Colon (tissue), 2 donors: ENCODE results near the gene CAPN10.

Experiments used
- FAIRE-seq: peaks from 2 replicates; lab custom pipeline; 2012; peaks lifted over from hg19 to GRCh38; lab: Jason Lieb, UNC
- donor health status: control.
- donor health status: control.

Gene CAPN10

DNA sequence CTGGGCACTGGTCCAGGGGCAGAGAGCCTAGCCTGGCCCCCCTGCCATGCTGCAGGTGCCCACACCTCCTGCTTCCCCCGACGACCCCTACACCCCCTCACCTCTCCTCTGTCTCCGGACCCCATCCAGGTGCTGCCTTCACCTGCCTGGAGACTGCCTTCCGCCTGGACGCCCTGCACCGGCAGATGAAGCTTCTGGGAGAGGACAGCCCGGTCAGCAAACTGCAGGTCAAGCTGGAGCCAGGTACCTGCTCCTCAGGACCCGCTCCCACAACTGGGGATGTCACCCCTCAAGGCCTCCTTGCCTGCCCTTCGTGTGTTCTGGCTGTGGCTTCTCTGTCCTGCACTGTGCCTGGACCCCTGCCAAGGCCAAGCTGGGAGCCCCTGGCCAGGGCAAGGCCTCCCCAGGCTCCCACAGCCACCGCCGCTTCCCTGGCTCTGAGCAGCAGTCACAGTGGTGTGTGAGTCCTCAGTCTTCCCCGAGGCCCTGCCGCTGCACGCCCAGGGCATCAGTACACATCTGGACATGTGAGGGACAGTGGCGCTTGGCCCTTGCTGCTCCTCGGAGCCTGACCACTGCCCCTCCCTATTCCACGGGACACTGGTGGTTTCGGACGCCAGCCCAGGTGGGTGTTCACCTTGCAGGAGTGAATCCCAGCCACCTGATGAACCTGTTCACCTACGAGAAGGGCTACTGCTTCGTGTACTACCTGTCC, 12.0 kb upstream of the CAPN10 start:
- no peak for FAIRE-seq

DNA sequence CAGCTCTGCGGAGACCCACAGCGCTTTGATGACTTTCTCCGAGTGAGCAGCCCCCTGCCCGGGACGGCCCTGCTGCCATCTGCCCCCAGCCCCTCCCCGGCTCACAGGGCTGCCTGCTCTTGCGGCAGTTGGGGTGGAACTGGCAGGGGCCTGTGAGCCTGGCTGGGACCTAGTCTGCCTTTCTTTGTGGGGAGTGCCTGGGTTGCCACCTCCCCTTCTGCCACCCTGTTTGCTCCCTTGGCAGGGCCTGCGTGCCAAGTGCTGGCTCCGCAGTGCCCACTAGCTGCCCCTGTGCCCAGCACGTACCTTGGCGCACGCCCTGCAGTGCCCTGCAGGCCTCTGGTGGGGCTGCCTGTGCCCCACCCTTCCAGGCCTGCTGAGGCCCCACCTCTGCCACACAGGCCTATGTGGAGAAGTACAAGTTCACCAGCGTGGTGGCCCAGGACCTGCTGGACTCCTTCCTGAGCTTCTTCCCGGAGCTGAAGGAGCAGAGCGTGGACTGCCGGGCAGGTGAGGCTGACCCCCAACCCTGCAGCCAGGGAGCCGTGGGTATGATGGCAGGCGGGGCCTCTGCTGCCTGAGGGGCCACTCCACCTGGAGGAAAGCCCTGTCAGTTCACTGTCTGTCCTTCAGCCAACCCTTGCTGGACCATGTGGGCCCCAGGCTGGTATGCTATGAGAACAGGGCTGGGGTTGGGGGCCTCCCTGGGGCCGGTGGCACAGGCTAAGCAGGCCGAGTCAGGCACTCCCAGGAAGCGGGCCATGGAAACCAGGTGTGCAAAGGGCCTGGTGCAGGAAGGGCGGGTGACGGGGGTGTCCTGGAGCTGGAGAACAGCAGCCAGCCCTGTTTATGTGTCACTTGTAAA, 11.2 kb upstream of the CAPN10 start:
- no peak for FAIRE-seq

DNA sequence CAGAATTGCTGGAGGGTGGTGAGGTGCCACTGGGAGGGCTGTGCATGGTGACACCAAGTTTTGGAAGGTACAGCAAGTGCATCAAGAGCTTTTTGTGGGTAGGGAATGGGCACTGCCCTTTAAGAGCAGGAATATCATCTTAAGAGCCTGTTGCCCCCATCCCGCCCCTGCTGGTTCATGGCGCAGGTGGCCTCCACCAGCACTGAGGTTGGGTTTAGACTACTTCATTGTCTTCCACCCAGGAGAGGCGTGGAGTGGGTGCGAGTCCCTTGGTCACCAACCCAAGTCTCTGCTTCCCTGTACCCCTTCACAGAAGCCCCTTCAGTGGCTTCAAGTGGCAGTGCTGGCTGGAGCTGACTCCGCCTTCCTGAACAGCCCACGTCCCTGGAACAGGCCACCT, 10.5 kb upstream of the CAPN10 start:
- FAIRE-seq: no peak

DNA sequence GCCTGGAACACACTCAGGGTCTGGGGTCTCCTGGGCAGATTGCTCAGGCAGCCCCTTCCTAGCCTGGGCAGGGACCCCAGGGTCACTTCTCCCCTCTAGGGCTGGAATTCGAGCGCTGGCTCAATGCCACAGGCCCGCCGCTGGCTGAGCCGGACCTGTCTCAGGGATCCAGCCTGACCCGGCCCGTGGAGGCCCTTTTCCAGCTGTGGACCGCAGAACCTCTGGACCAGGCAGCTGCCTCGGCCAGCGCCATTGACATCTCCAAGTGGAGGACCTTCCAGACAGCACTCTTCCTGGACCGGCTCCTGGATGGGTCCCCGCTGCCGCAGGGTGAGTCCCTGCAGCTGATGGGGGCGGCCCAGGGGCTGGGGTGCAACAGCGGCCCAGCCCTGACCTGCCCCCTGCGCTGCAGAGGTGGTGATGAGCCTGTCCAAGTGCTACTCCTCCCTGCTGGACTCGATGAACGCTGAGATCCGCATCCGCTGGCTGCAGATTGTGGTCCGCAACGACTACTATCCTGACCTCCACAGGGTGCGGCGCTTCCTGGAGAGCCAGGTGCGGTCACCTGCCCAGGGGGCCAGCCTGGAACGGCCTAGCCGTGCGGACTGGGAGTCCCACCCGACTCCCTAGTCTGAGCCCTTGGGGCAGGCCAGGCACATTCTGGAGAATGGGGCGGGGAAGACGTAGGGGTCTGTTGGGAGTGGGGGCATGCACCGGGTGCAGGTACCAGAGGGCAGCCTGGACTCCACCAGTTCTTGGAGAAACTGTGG, 9.9 kb upstream of the CAPN10 start:
- no peak for FAIRE-seq

- no peak for FAIRE-seq
These were observed 9.0 kb upstream of the CAPN10 start for GRCh38 chr2:240577281-240578109.

GRCh38 chr2:240578110-240578450, 8.5 kb upstream of the CAPN10 start:
- no peak for FAIRE-seq

GRCh38 chr2:240578488-240578887, 8.0 kb upstream of the CAPN10 start:
- FAIRE-seq: no peak

GRCh38 chr2:240579071-240579762, 7.3 kb upstream of the CAPN10 start:
- FAIRE-seq: no peak

DNA sequence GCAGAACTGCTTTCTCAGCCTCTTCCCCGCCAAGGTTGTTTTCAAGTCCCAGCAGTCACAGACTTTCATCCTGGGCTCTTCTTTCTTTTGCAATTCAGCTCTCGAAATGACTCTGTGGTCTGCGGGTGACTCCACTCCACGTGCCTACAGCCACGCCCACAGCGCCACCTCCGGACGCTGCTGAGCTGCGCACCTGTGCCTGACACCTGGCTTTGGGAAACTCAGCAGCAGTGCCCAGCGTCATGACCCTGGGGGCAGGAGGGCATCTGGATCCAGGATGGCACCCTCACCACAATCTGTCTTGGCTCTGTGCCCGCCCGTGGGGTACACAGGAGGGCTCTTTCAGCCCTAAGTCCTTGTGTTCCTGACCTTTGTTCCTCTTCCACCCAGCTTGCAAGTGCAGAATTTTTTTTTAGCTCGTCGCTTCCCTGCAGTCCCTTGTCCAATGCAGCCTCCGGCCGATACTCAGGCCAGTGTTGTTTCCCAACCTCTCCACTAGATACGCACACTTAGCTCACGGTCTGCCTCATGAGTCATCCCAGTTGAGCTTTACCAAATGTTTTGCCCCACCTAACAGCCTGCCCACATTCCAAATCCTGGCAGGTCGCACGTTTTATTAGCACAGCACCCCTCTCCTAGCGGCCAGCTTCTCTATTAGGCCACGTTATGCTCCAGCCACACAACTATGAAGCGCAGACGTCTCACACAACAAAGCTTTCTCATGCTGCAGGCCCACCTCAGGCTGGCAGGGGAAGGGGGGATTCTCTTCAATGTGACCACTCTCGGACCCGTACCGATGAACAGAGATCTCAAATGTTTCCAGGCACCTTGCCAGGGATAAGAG, 6.5 kb upstream of the CAPN10 start:
- no peak for FAIRE-seq

DNA sequence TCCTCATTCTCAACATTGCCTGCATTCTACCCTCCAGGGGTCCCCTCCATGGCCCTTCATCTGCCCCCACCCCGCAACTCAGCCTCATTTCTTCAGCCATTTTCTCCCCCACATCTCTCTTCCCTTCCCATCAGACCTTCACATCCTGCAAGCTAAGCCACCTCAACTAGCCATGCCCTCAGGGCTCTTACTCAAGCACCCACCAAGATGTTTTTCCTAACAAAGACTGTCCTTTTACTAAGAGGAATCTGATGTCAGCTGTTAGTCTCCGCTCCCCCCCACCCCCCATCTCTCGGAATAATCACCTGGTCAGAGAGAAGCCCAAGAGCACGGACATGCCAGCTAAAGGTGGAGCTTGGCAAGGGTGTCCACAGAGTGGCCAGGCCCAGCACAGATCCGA, 4.7 kb upstream of the CAPN10 start:
- FAIRE-seq: no peak

DNA sequence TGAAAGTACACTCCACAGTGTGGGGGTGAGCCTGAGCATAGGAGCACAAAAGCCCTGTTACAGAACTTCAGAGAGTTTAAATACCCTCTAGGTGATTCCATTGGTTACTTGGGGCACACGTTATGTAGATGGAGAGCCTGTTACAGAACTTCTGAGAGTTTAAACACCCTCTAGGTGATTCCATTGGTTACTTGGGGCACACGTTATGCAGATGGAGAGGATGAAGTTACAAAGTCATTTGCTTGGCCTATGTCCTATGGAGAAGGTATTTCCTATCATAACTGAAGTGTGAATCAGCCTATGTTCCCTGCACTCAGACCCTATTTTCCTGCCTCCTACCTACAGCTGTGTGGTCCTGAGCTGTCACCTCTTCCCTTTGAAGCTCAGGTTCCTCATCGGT, 3.8 kb upstream of the CAPN10 start:
- FAIRE-seq: no peak

GRCh38 chr2:240583774-240584173, 2.8 kb upstream of the CAPN10 start:
- no peak for FAIRE-seq

DNA sequence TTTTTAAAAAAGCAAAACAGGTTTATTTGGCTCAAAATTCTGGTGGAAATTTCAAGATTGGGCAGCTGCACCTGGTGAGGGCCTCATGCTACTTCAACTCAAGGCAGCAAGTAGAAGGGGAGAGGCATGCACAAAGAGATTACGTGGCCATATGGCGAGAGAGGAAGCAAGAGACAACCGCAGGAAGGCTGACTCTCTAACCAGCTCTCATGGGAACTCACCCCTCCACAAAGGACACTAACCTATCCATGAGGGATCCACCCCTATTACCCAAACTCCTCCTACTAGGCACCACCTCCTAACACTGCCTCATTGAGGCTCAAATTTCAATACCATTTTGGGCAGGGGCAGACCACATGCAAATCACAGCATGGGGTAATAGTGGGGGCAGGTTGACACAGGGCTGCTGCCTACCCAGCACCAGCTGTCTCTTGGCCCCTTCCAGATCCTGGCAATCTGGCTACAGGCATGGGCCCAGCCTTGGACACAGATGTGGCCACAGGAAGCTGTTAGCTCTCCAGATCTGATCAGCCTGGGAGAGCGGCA, 2.0 kb upstream of the CAPN10 start:
- FAIRE-seq: no peak

DNA sequence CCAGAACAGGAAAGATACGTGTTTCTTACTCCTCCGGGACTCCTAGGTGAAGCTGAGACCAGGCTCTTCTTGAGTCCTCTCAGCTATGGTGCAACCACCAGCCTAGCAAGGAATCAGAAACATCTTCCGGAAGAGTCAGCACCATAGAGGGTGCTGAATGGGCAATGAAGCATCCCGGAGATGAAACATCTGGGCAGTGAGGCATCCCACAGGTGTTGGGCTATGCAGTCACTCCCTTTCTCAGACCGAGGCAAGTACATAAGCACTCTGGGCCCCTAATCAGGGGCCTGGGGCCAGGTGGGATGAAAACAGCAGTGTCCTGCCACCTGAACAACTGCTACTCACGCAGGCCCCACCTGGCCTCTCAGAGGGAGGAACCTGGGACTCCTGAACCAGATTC, 1.4 kb upstream of the CAPN10 start:
- no peak for FAIRE-seq

DNA sequence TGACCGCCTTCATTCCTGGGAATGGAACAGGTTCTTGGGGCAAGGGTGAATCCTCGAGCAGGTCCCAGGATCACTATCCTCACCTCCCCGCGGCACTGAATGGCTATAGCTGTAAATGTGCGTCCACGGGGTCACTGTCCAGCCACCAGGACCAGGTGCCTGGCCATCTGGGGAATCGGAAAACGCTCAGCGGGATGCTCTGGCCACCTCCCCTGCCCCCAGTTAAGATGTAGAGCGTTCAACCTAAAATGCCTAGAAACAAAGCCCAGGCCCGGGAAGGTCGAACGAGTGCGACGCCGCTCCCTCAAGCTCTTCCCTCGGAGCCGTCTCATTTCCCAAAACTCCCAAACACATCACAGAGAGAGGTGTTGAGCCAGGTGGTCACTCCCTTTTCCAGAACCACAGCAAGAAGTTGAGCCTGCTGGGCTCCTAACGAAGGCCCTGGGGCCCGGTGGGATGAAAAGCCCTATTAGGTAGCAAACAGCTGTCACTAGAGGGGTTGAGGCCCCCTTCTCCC, 795 bp upstream of the CAPN10 start:
- FAIRE-seq: no peak

GRCh38 chr2:240586919-240587800, 626 bp downstream of the CAPN10 start:
- no peak for FAIRE-seq

DNA sequence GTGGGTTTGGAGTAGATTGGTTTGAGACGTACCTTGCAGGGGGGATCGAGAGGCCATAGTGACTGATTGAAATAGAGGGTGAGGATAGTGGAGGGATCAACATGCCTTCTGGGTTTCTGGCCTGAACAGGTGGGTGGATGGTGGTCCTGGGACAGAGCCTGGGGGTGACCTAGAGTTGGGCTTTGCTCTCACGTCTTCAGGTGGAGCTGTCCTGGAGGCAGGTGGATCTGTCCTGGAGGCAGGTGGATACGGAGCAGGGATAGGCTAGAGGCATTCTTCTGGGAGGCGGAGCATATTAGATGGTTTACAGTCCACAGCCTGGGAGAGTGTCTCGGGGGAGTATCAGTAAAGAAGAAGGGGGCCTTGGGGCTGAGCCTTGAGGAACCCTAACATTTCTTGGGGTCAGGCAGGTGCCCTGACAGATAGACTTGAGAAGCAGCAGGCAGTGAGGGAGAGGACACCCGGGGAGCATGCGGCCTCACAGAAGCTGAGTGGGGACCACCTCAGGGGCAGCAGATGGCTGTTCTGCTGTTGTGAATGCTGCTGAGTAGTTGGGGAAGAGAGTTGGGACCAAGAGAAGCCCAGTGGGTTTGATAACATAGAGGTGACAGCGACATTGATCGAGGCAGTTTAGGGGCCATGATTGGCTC, 1.6 kb downstream of the CAPN10 start:
- no peak for FAIRE-seq

DNA sequence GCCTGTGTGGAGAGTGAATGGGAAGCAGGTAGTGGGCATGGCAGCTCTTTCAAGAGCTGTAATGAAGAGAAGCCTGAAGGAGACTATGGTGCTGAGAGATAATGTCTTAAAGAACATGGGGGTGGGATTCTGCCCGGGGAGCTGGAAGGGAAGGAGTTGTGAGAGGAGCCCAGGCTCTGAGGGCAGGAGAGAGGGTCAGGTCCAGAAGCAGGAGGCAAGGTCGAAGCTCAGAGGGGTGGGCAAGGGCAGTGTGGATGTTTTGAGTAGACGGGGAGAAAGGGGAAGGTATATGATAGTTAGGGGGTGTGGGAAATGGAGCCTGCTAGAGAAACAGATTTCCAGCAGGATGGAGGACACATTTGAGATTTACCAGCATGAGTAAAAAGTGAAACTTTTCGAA, 2.1 kb downstream of the CAPN10 start:
- no peak for FAIRE-seq
